IMR-90 (cell line): ENCODE measurements around the gene NBPF1. TPM values are rescaled to one million over a fixed set of nuclear protein-coding genes. Genes with fewer than 3 reads are reported as not detected.
"Not testable (repeated sequence)": the region's sequence is repeated elsewhere in the genome, so short reads cannot be mapped to it uniquely, and the experiment has no call there.

Experiments used
- ATAC-seq: fragments of 200-7000 bp; cut with Tn5 transposase; 2 replicates; pipeline ENCODE4 v1.9.1; 2020; ENCODE audit warnings: low read depth, mild to moderate bottlenecking, moderate library complexity
- BruUV-seq: library from RNA; stranded (reverse); fragments of 400-500 nt; replicated peaks from 2 replicates; lab custom pipeline; 2021; lab: Mats Ljungman, UMichigan
- CTCF ChIA-PET: fragments of 300-600 bp; formaldehyde crosslinking; extraction: SDS; loops from one replicate; lab custom pipeline; 2021; ENCODE audit warnings: antibody characterized with exemption; lab: Yijun Ruan, JAX
- POLR2A ChIA-PET: fragments of 300-600 bp; sonication (Branson Sonifier 250); formaldehyde crosslinking; loops from one replicate; lab custom pipeline; 2022; ENCODE audit warnings: antibody characterized with exemption; ENCODE audit not compliant: unreplicated experiment; lab: Charles Lee
- DNase-seq: peaks from one replicate; pipeline ENCODE4 v3.0.0; 2013
- H2AFZ ChIP-seq: replicated peaks from 2 replicates; pipeline ENCODE3; 2013; ENCODE audit warnings: low read length, mild to moderate bottlenecking; ENCODE audit not compliant: poor library complexity
- H2AK5ac ChIP-seq: 2 replicates; pipeline ENCODE4 v1.6.1; 2013; ENCODE audit warnings: low read depth, low read length, inconsistent platforms
- H2AK9ac ChIP-seq: replicated peaks from 2 replicates; pipeline ENCODE3; 2013; ENCODE audit warnings: mild to moderate bottlenecking, low read depth, low read length, moderate library complexity; ENCODE audit not compliant: poor library complexity
- H2BK120ac ChIP-seq: 2 replicates; pipeline ENCODE4 v1.6.1; 2013; ENCODE audit warnings: low read depth, low read length, inconsistent platforms
- H2BK15ac ChIP-seq: 3 replicates; pipeline ENCODE4 v1.6.1; 2013; ENCODE audit warnings: low read depth, low read length, inconsistent platforms
- H2BK20ac ChIP-seq: 2 replicates; pipeline ENCODE4 v1.6.1; 2013; ENCODE audit warnings: low read depth, mild to moderate bottlenecking, inconsistent platforms, low read length, moderate library complexity
- H2BK5ac ChIP-seq: 2 replicates; pipeline ENCODE4 v1.6.1; 2013; ENCODE audit warnings: mild to moderate bottlenecking, low read depth, low read length, inconsistent platforms; ENCODE audit not compliant: poor library complexity, severe bottlenecking
- H3K14ac ChIP-seq: replicated peaks from 2 replicates; pipeline ENCODE4 v1.6.1; 2013; ENCODE audit warnings: low read depth, low read length, inconsistent platforms
- H3K18ac ChIP-seq: 2 replicates; pipeline ENCODE4 v1.6.1; 2013; ENCODE audit warnings: low read depth, low read length, control low read depth
- H3K23ac ChIP-seq: 2 replicates; pipeline ENCODE4 v1.6.1; 2013; ENCODE audit warnings: low read depth, low read length, inconsistent platforms
- H3K27ac ChIP-seq: 2 replicates; pipeline ENCODE4 v1.5.1; 2013; ENCODE audit warnings: mild to moderate bottlenecking, control low read depth, low read length; ENCODE audit not compliant: insufficient read depth
- H3K27me3 ChIP-seq: 2 replicates; pipeline ENCODE4 v1.6.1; 2013; ENCODE audit warnings: low read length; ENCODE audit not compliant: control insufficient read depth, insufficient read depth
- H3K36me3 ChIP-seq: 2 replicates; pipeline ENCODE4 v1.6.1; 2013; ENCODE audit warnings: low read length, mixed read lengths; ENCODE audit not compliant: control insufficient read depth, insufficient read depth
- H3K4ac ChIP-seq: 2 replicates; pipeline ENCODE4 v1.6.1; 2013; ENCODE audit warnings: low read depth, low read length, inconsistent platforms
- H3K4me1 ChIP-seq: 2 replicates; pipeline ENCODE4 v1.6.1; 2013; ENCODE audit warnings: low read length, mixed read lengths; ENCODE audit not compliant: control insufficient read depth, insufficient read depth
- H3K4me2 ChIP-seq: 2 replicates; pipeline ENCODE4 v1.6.1; 2013; ENCODE audit warnings: low read depth, mild to moderate bottlenecking, control low read depth, low read length, moderate library complexity
- H3K4me3 ChIP-seq: 2 replicates; pipeline ENCODE4 v1.5.1; 2013; ENCODE audit warnings: low read depth, mild to moderate bottlenecking, control low read depth, low read length, moderate library complexity; ENCODE audit not compliant: insufficient read depth
- H3K56ac ChIP-seq: 2 replicates; pipeline ENCODE4 v1.6.1; 2013; ENCODE audit warnings: low read length, inconsistent platforms; ENCODE audit not compliant: insufficient read depth; ENCODE audit errors: extremely low read depth
- H3K79me1 ChIP-seq, 2 experiments: 2 replicates each; pipeline ENCODE4 v1.6.1; 2013; ENCODE audit warnings: low read length in 2 of 2, inconsistent platforms in 1 of 2, low read depth in 1 of 2
- H3K9ac ChIP-seq: 2 replicates; pipeline ENCODE4 v1.6.1; 2013; ENCODE audit warnings: low read depth, low read length, control low read depth
- H3K9me1 ChIP-seq: 2 replicates; pipeline ENCODE4 v1.6.1; 2013; ENCODE audit warnings: low read length, inconsistent platforms; ENCODE audit not compliant: insufficient read depth
- H3K9me3 ChIP-seq: 2 replicates; pipeline ENCODE4 v1.6.1; 2013; ENCODE audit warnings: low read length; ENCODE audit not compliant: control insufficient read depth, insufficient read depth
- H4K20me1 ChIP-seq: 2 replicates; pipeline ENCODE4 v1.6.1; 2013; ENCODE audit warnings: low read length, inconsistent platforms; ENCODE audit not compliant: insufficient read depth
- H4K5ac ChIP-seq: 2 replicates; pipeline ENCODE4 v1.6.1; 2013; ENCODE audit warnings: mild to moderate bottlenecking, low read depth, low read length, control low read depth
- H4K8ac ChIP-seq, 2 experiments: 2 replicates each; pipeline ENCODE4 v1.6.1; 2013; ENCODE audit warnings: low read depth in 2 of 2, low read length in 2 of 2, control low read depth in 1 of 2, inconsistent platforms in 1 of 2
- H4K91ac ChIP-seq: 2 replicates; pipeline ENCODE4 v1.6.1; 2013; ENCODE audit warnings: low read depth, low read length, inconsistent platforms; ENCODE audit not compliant: insufficient read depth
- CEBPB ChIP-seq: IDR thresholded peaks from 2 replicates; pipeline ENCODE4 v1.6.1; 2012; ENCODE audit warnings: low read depth, low read length, improper control_type of control experiment
- WGBS, 2 experiments: methylation state at CpG; one replicate each; pipeline versions ENCODE4 v1.1.5 to v1.1.7; 2013; ENCODE audit warnings: missing lambda C conversion rate in 2 of 2; ENCODE audit not compliant: insufficient read length in 1 of 2; ENCODE audit errors: extremely low coverage in 2 of 2; 5-methylcytosine and 5-hydroxymethylcytosine counted together
- dilution Hi-C: fragments of 300-500 bp; cut with HindIII; formaldehyde crosslinking; loops from one replicate; pipeline ENCODE4 v1.14.3; 2018; ENCODE audit warnings: low sequenced_read_pairs; ENCODE audit not compliant: unreplicated experiment
- in situ Hi-C: fragments of 300-500 bp; cut with MboI; formaldehyde crosslinking; loops from 3 replicates; pipeline ENCODE4 v1.14.3; 2019; ENCODE audit warnings: low sequenced_read_pairs, inconsistent platforms, mixed read lengths
- intact Hi-C: fragments of 100-400 bp; cut with micrococcal nuclease; formaldehyde crosslinking; loops from 2 replicates; pipeline ENCODE4 v1.10.0; 2022
- polyA plus RNA-seq, 3 experiments: library from polyadenylated mRNA; depleted of rRNA; stranded (reverse); fragments of >200 nt; gene quantifications; 2 replicates each; pipeline ENCODE4 v1.2.3, GENCODE V29; 2012; ENCODE audit warnings: low replicate concordance in 1 of 3
- total RNA-seq: library from RNA; depleted of rRNA; stranded (reverse); fragments of >200 nt; gene quantifications from 2 replicates; pipeline ENCODE4 v1.2.3, GENCODE V29; 2012

NBPF1 gene
- total and polyA plus RNA-seq, 2 of the 4 experiments (the other 2 are of a cell fraction), result 18.8 to 25.3 TPM

- H3K4ac ChIP-seq, H2AK9ac ChIP-seq, H3K4me3 ChIP-seq, H2BK20ac ChIP-seq, H2BK15ac ChIP-seq, H2BK120ac ChIP-seq, H2BK5ac ChIP-seq, H3K4me1 ChIP-seq, dilution Hi-C loops, H3K9ac ChIP-seq, H3K4me2 ChIP-seq, H3K27ac ChIP-seq, H3K14ac ChIP-seq, H3K79me1 ChIP-seq, BruUV-seq, H3K18ac ChIP-seq, POLR2A ChIA-PET, H3K27me3 ChIP-seq, H4K8ac ChIP-seq, H3K23ac ChIP-seq, H4K91ac ChIP-seq, H4K20me1 ChIP-seq, H3K56ac ChIP-seq, intact Hi-C loops, H3K9me3 ChIP-seq, DNase-seq, H3K9me1 ChIP-seq, ATAC-seq, H4K5ac ChIP-seq, H2AFZ ChIP-seq, H2AK5ac ChIP-seq: not testable (repeated sequence)
- H3K36me3 ChIP-seq, result peaks cover 26% of the 10 kb centered on the region
- CTCF ChIA-PET, result interaction anchor here (1.0 to 1.5 kb wide), 4 partner anchors 10 to 61 kb away, joined by 3 to 21 read pairs (median 8); partner anchors contain the start of gene NBPF1
- 66% methylated on average over 2 of the region's 9 CpGs; no CpG with 5 or more reads in 1 of the 2 experiments for WGBS, 2 experiments
- in situ Hi-C loops, result loop anchor here (5.0 to 25.0 kb wide), 2 partner anchors 326 to 416 kb away; no protein-coding TSS in a partner anchor
- 0 out of 2 replicates have a peak, but pooled peaks have one; percentile 29 for TF ChIP-seq CEBPB
These were observed 8.4 kb upstream of the NBPF1 start for GRCh38 chr1:16621681-16622315.
